Loucy (cell line): Measurements from ENCODE around the gene OR11A1.

Experiments
- H2AFZ ChIP-seq: fragments of 200-600 bp; sonication (generic); 2 replicates; pipeline ENCODE4 v1.6.0; 2016; ENCODE audit warnings: antibody characterized with exemption, mild to moderate bottlenecking, low read length, moderate library complexity
- H3F3A ChIP-seq: fragments of 200-600 bp; 2 replicates; pipeline ENCODE4 v1.6.0; 2016; ENCODE audit warnings: antibody characterized with exemption, low read depth, mild to moderate bottlenecking
- H3K27me3 ChIP-seq: fragments of 200-600 bp; sonication (generic); 2 replicates; pipeline ENCODE4 v1.6.1; 2014; ENCODE audit warnings: low read length, mild to moderate bottlenecking; ENCODE audit not compliant: insufficient read depth, poor library complexity, severe bottlenecking
- H3K36me3 ChIP-seq: fragments of 200-600 bp; sonication (generic); 2 replicates; pipeline ENCODE4 v1.6.1; 2016; ENCODE audit warnings: low read length; ENCODE audit not compliant: insufficient read depth
- H3K4me1 ChIP-seq: fragments of 200-600 bp; sonication (generic); 2 replicates; pipeline ENCODE4 v1.5.1; 2014; ENCODE audit warnings: low read length, mild to moderate bottlenecking; ENCODE audit not compliant: insufficient read depth, poor library complexity, severe bottlenecking
- H3K4me2 ChIP-seq: fragments of 200-600 bp; sonication (generic); 2 replicates; pipeline ENCODE4 v1.6.0; 2014; ENCODE audit warnings: antibody characterized with exemption, low read length, low read depth, mild to moderate bottlenecking; ENCODE audit not compliant: poor library complexity, severe bottlenecking
- H3K4me3 ChIP-seq: fragments of 200-600 bp; sonication (generic); 2 replicates; pipeline ENCODE4 v1.5.1; 2014; ENCODE audit warnings: low read length, mild to moderate bottlenecking, mixed read lengths; ENCODE audit not compliant: poor library complexity, severe bottlenecking
- H3K79me2 ChIP-seq: fragments of 200-600 bp; sonication (generic); 2 replicates; pipeline ENCODE4 v1.6.1; 2014; ENCODE audit warnings: low read length; ENCODE audit not compliant: insufficient read depth
- H3K9ac ChIP-seq: fragments of 200-600 bp; sonication (generic); 2 replicates; pipeline ENCODE4 v1.6.0; 2014; ENCODE audit warnings: mild to moderate bottlenecking, low read depth, low read length, moderate library complexity; ENCODE audit not compliant: poor library complexity, severe bottlenecking
- H3K9me2 ChIP-seq: fragments of 200-600 bp; sonication (generic); replicated peaks from 2 replicates; pipeline ENCODE4 v1.6.1; 2016; ENCODE audit warnings: low read depth, low read length, mixed read lengths
- H3K9me3 ChIP-seq: fragments of 200-600 bp; sonication (generic); 2 replicates; pipeline ENCODE4 v1.6.1; 2014; ENCODE audit warnings: mild to moderate bottlenecking, antibody characterized with exemption, low read length, low read depth; ENCODE audit not compliant: insufficient read depth
- H4K20me1 ChIP-seq: fragments of 200-600 bp; sonication (generic); 2 replicates; pipeline ENCODE4 v1.6.0; 2014; ENCODE audit warnings: antibody characterized with exemption, low read length, mild to moderate bottlenecking; ENCODE audit not compliant: insufficient read depth, poor library complexity, severe bottlenecking
- CTCF ChIP-seq: fragments of 200-600 bp; sonication (generic); conservative IDR thresholded peaks from 2 replicates; pipeline ENCODE4 v1.5.1; 2014; ENCODE audit warnings: mild to moderate bottlenecking, antibody characterized with exemption, low read length
- EZH2phosphoT487 ChIP-seq: fragments of 200-600 bp; IDR thresholded peaks from 2 replicates; pipeline ENCODE4 v1.6.1; 2018; ENCODE audit warnings: antibody characterized with exemption, mild to moderate bottlenecking, moderate library complexity, borderline replicate concordance

Gene OR11A1

GRCh38 chr6:29465801-29466200, 8.9 kb upstream of the OR11A1 start:
- Histone ChIP-seq H2AFZ (peak overlapping the region; percentile 41; the same call in 1 of the 2 replicates), H3K4me3 (no peak overlapping the region), H4K20me1 (no peaks in the 10 kb centered on the region), H3K4me1 (peaks cover 38% of the 10 kb centered on the region), H3K27me3 (no peaks in the 10 kb centered on the region), H3K9me2 (no peaks in the 10 kb centered on the region), H3K4me2 (peak overlapping the region; percentile 29), H3K9me3 (no peaks in the 10 kb centered on the region), H3K36me3 (no peaks in the 10 kb centered on the region), H3K9ac (no peak overlapping the region), H3F3A (no peaks in the 10 kb centered on the region), H3K79me2 (no peaks in the 10 kb centered on the region)
- TF ChIP-seq CTCF (no peak), EZH2phosphoT487 (no peak)

GRCh38 chr6:29465279-29465678, 8.4 kb upstream of the OR11A1 start:
- H3F3A ChIP-seq, result no peaks in the 10 kb centered on the region
- no peaks in the 10 kb centered on the region for H3K9me2 ChIP-seq
- H3K4me3 ChIP-seq, result no peak overlapping the region
- no peak overlapping the region for H3K9ac ChIP-seq
- no peaks in the 10 kb centered on the region for H4K20me1 ChIP-seq
- H3K9me3 ChIP-seq, result no peaks in the 10 kb centered on the region
- no peak overlapping the region for H3K4me2 ChIP-seq
- H3K27me3 ChIP-seq, result no peaks in the 10 kb centered on the region
- TF ChIP-seq EZH2phosphoT487 (no peak), CTCF (no peak)
- no peaks in the 10 kb centered on the region for H3K79me2 ChIP-seq
- H2AFZ ChIP-seq, result no peak overlapping the region
- H3K4me1 ChIP-seq, result peaks cover 38% of the 10 kb centered on the region
- no peaks in the 10 kb centered on the region for H3K36me3 ChIP-seq

GRCh38 chr6:29462022-29462421, 5.2 kb upstream of the OR11A1 start:
- H3K27me3 ChIP-seq, result no peaks in the 10 kb centered on the region
- no peak for TF ChIP-seq CTCF
- no peak for TF ChIP-seq EZH2phosphoT487

More at GRCh38 chr6:29462022-29462421, 5.2 kb upstream of the OR11A1 start:
- Histone ChIP-seq H2AFZ (no peak overlapping the region), H3F3A (no peaks in the 10 kb centered on the region), H3K4me3 (no peak overlapping the region), H3K9me3 (no peaks in the 10 kb centered on the region), H3K4me2 (no peak overlapping the region), H3K79me2 (no peaks in the 10 kb centered on the region), H3K36me3 (no peaks in the 10 kb centered on the region), H4K20me1 (no peaks in the 10 kb centered on the region), H3K4me1 (peaks cover 28% of the 10 kb centered on the region), H3K9me2 (no peaks in the 10 kb centered on the region), H3K9ac (no peak overlapping the region)
